ENCODE results near the gene GAS2.

GRCh38 chr11:22674470-22675439 lies 8.3 kb downstream of the GAS2 start:
- TF ChIP-seq POLR2A (IDR thresholded peaks at IDR 0.05) = no peak
- no peak for TF ChIP-seq CTCF (IDR thresholded peaks at IDR 0.05)
